H1 (cell line): Measurements from ENCODE around the gene HOXA6. TPM values are rescaled to one million over a fixed set of nuclear protein-coding genes. Genes with fewer than 3 reads are reported as not detected.
A peak's percentile ranks its signal among the peaks of the same experiment; 100 is the strongest.

Source experiments
- BRCA1 ChIP-seq: IDR thresholded peaks from 2 replicates; pipeline ENCODE4 v1.6.1; 2012; ENCODE audit warnings: low read depth, low read length, improper control_type of control experiment
- CBX8 ChIP-seq: fragments of 300-800, 300-1000 bp; sonication (generic); IDR thresholded peaks from 2 replicates; pipeline ENCODE4 v1.7.1; 2016; ENCODE audit warnings: low read depth, low read length, borderline replicate concordance
- CEBPB ChIP-seq: IDR thresholded peaks from 2 replicates; pipeline ENCODE4 v1.6.1; 2012; ENCODE audit warnings: low read depth, low read length
- CHD1 ChIP-seq: IDR thresholded peaks from 2 replicates; pipeline ENCODE4 v1.6.1; 2012; ENCODE audit warnings: low read depth, low read length, improper control_type of control experiment
- CHD2 ChIP-seq: IDR thresholded peaks from 2 replicates; pipeline ENCODE4 v1.6.1; 2012; ENCODE audit warnings: low read length, improper control_type of control experiment
- CTBP2 ChIP-seq: IDR thresholded peaks from 2 replicates; pipeline ENCODE4 v1.7.0; 2011; ENCODE audit warnings: borderline replicate concordance, mild to moderate bottlenecking, moderate library complexity, mixed read lengths, low read length; ENCODE audit not compliant: insufficient read depth, insufficient read length
- EGR1 ChIP-seq: IDR thresholded peaks from 2 replicates; pipeline ENCODE4 v1.6.1; 2011; ENCODE audit warnings: low read depth, low read length, borderline replicate concordance
- EP300 ChIP-seq, 2 experiments: IDR thresholded peaks; 1 replicate in 1 of 2; 2 replicates in 1 of 2; pipeline ENCODE4 v1.6.1; 2011 to 2012; ENCODE audit warnings: low read depth in 2 of 2, low read length in 2 of 2, mild to moderate bottlenecking in 2 of 2, borderline replicate concordance in 1 of 2, inconsistent platforms in 1 of 2, moderate library complexity in 1 of 2
- FOSL1 ChIP-seq: IDR thresholded peaks from 2 replicates; pipeline ENCODE4 v1.6.1; 2011; ENCODE audit warnings: mild to moderate bottlenecking, low read depth, low read length, moderate library complexity; ENCODE audit not compliant: insufficient read depth
- GABPA ChIP-seq: IDR thresholded peaks from 2 replicates; pipeline ENCODE4 v1.6.1; 2011; ENCODE audit warnings: mild to moderate bottlenecking, low read length, moderate library complexity, borderline replicate concordance; ENCODE audit not compliant: insufficient read depth
- GTF2F1 ChIP-seq: IDR thresholded peaks from 2 replicates; pipeline ENCODE4 v1.6.1; 2012; ENCODE audit warnings: low read depth, low read length, improper control_type of control experiment, borderline replicate concordance
- HDAC6 ChIP-seq: IDR thresholded peaks from one replicate; pipeline ENCODE4 v1.7.1; 2012; ENCODE audit warnings: low read depth, mild to moderate bottlenecking, inconsistent platforms, low read length, moderate library complexity
- KDM1A ChIP-seq: fragments of 200-600, 300-600 bp; sonication (generic); IDR thresholded peaks from 2 replicates; pipeline ENCODE4 v1.7.1; 2016; ENCODE audit warnings: mild to moderate bottlenecking, low read length, borderline replicate concordance
- NANOG ChIP-seq: IDR thresholded peaks from 2 replicates; pipeline ENCODE4 v1.6.1; 2011; ENCODE audit warnings: low read length, low read depth, mild to moderate bottlenecking, inconsistent platforms; ENCODE audit not compliant: insufficient read depth, poor library complexity, severe bottlenecking
- POLR2A ChIP-seq, 2 experiments: IDR thresholded peaks; 1 replicate in 1 of 2; 2 replicates in 1 of 2; pipeline ENCODE4 v1.6.1; 2011; ENCODE audit warnings: low read depth in 2 of 2, low read length in 2 of 2, mild to moderate bottlenecking in 2 of 2; ENCODE audit errors: control extremely low read depth in 1 of 2
- RNF2 ChIP-seq: fragments of 200-900, 300-1000 bp; sonication (generic); IDR thresholded peaks from 2 replicates; pipeline ENCODE4 v1.7.1; 2016; ENCODE audit warnings: borderline replicate concordance, low read depth, mild to moderate bottlenecking, antibody characterized with exemption, low read length; ENCODE audit not compliant: poor library complexity, severe bottlenecking; ENCODE audit errors: missing control alignments
- RXRA ChIP-seq: IDR thresholded peaks from 2 replicates; pipeline ENCODE4 v1.6.1; 2011; ENCODE audit warnings: low read depth, mild to moderate bottlenecking, low read length, moderate library complexity; ENCODE audit not compliant: insufficient read depth
- SIN3A ChIP-seq, 2 experiments: IDR thresholded peaks in 1 of 2; conservative IDR thresholded peaks in 1 of 2; 2 replicates each; pipeline ENCODE4 v1.6.1; 2011 to 2012; ENCODE audit warnings: low read length in 2 of 2, improper control_type of control experiment in 1 of 2, low read depth in 1 of 2, mild to moderate bottlenecking in 1 of 2
- SIX5 ChIP-seq: IDR thresholded peaks from 2 replicates; pipeline ENCODE4 v1.6.1; 2011; ENCODE audit warnings: mild to moderate bottlenecking, low read depth, low read length
- SP1 ChIP-seq: IDR thresholded peaks from 2 replicates; pipeline ENCODE4 v1.6.1; 2011; ENCODE audit warnings: low read depth, low read length
- TAF1 ChIP-seq: IDR thresholded peaks from 2 replicates; pipeline ENCODE4 v1.6.1; 2011; ENCODE audit warnings: mild to moderate bottlenecking, low read depth, low read length
- TBP ChIP-seq: IDR thresholded peaks from 2 replicates; pipeline ENCODE4 v1.6.1; 2011; ENCODE audit warnings: low read depth, low read length, improper control_type of control experiment
- TEAD4 ChIP-seq: IDR thresholded peaks from 2 replicates; pipeline ENCODE4 v1.6.1; 2012; ENCODE audit warnings: low read depth, low read length, inconsistent platforms, mixed read lengths
- polyA plus RNA-seq, 7 experiments: library from polyadenylated mRNA; depleted of rRNA in 3 of 7; stranded (reverse) in 5 of 7; unstranded in 2 of 7; fragments of >200 nt in 5 of 7; fragments of 200-250 nt in 2 of 7; gene quantifications; 1 replicate in 5 of 7; 2 replicates in 1 of 7; 4 replicates in 1 of 7; pipeline versions ENCODE4 v1.2.1 to v1.2.3, GENCODE V29; 2011 to 2013; ENCODE audit warnings: missing spikeins in 2 of 7, mixed read lengths in 2 of 7
- total RNA-seq: library from RNA; stranded (reverse); fragmentation: NEBNext Ultra II Directional; extraction: Animal tissue kit (Norgen Biotek cat#: 25700); gene quantifications from 2 replicates; pipeline ENCODE4 v1.2.1, GENCODE V29; 2021
- TF ChIP-seq, protein P1 (sequence below): IDR thresholded peaks from 2 replicates; pipeline ENCODE4 v1.6.1; 2012; ENCODE audit warnings: inconsistent platforms

The HOXA6 gene
- total and polyA plus RNA-seq, 2 of the 8 experiments (the other 6 are each of a cell fraction or from before 2014, with no cell fraction given) = not detected

GRCh38 chr7:27129729-27130539 is 17.6 kb downstream of the HOXA6 start (continued):
- TF ChIP-seq KDM1A (no peak), RNF2 (peak; percentile 6), POLR2A (IDR thresholded peaks at IDR 0.05; ENCODE audit: control extremely low read depth in 1 of 2, low read depth in 2 of 2, low read length in 2 of 2) (no peak), SIX5 (no peak), CHD2 (no peak), NANOG (no peak), FOSL1 (no peak), EGR1 (no peak), TEAD4 (no peak), TAF1 (no peak), SIN3A (conservative IDR thresholded peaks at IDR 0.05 in 1 of 2, IDR thresholded peaks at IDR 0.05 in 1 of 2; ENCODE audit: low read depth in 1 of 2, low read length in 2 of 2) (no peak), CTBP2 (no peak), EP300 (IDR thresholded peaks at IDR 0.05; ENCODE audit: borderline replicate concordance in 1 of 2, low read depth in 2 of 2, low read length in 2 of 2) (no peak), HDAC6 (no peak), CBX8 (peak; percentile 96; the same call in 1 of the 2 replicates), CHD1 (no peak), GABPA (no peak), BRCA1 (no peak), SP1 (no peak), TBP (no peak), RXRA (no peak), GTF2F1 (no peak), CEBPB (no peak)
- TF ChIP-seq, protein P1, sequence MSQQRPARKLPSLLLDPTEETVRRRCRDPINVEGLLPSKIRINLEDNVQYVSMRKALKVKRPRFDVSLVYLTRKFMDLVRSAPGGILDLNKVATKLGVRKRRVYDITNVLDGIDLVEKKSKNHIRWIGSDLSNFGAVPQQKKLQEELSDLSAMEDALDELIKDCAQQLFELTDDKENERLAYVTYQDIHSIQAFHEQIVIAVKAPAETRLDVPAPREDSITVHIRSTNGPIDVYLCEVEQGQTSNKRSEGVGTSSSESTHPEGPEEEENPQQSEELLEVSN = no peak
